A204.1 (cell line): ENCODE data around the gene ACTR1A.
A peak's percentile ranks its signal among the peaks of the same experiment; 100 is the strongest.
"Not testable (repeated sequence)": the region's sequence is repeated elsewhere in the genome, so short reads cannot be mapped to it uniquely, and the experiment has no call there.

Source experiments
- FAIRE-seq: peaks from 2 replicates; lab custom pipeline; 2012; peaks lifted over from hg19 to GRCh38; lab: Jason Lieb, UNC

ACTR1A gene

GRCh38 chr10:102514487-102515311 is 12.2 kb upstream of the ACTR1A start:
- no peak for FAIRE-seq

GRCh38 chr10:102511583-102512274 is 9.2 kb upstream of the ACTR1A start:
- FAIRE-seq: no peak

DNA sequence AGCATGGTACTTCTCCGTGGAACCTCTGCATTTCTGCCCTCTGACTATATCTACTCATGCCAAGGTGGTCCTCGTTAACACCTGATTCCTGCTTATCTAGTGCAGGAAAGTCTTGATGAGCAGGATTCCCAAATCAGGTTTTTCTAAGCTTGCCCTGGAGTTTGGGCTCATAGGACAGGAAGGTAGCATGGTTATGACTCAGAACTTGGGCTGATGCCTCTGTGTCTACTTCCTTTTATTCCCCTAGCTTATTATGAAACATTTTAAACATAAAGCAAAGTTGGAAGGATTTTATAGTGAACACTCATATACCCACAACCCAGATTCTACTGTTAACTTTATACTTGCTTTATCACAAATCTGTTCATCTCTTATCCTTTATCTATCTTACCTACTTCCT is 6.9 kb upstream of the ACTR1A start:
- no peak for FAIRE-seq

GRCh38 chr10:102508506-102508905 is 6.0 kb upstream of the ACTR1A start:
- no peak for FAIRE-seq

GRCh38 chr10:102507521-102507920 is 5.0 kb upstream of the ACTR1A start:
- FAIRE-seq: no peak

- no peak for FAIRE-seq
Measured at GRCh38 chr10:102505462-102506115, 3.1 kb upstream of the ACTR1A start.

- FAIRE-seq: no peak
Measured at GRCh38 chr10:102504976-102505300, 2.4 kb upstream of the ACTR1A start.

DNA sequence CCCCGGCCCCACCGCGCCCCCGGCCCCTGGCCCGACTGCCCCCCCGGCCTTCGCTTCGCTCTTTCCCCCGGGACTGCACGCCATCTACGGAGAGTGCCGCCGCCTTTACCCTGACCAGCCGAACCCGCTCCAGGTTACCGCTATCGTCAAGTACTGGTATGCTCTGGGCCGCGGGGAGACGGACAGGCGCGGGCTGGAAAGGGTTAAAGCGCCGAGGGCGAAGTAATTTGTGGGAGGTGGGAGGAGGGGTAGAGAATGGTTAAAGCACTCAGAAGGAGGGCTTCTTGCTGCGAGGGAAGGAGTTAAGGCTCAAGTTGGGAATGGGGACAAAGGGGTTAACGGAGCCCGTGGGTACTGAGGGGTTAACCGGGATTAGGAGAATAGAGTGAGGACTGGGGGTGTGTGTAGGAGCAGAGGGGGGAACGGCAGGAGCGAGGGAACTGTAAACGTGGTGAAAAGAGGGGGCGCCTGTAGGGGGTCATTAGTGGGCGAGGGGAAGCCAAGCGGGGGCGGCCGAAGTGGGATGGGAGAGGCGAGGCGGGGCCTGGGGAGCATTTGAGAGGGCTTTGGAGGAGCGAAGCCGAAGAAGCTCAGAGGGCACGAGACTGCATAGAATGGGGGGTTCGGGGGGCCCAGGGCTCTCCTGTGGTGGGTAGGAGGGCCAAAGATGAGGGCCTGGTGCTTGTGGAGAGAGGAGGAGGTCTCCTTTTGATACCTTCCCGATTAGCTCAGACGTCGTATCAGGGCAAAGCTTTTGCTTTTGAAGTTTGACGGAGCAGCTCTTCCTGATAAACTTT is 1.9 kb upstream of the ACTR1A start:
- no peak for FAIRE-seq

- FAIRE-seq: peak; percentile 76
Measured at GRCh38 chr10:102503264-102504178, 1.0 kb upstream of the ACTR1A start, which contains the start of gene SUFU. TSS of gene SUFU (plus strand) at chr10:102503972. CDS start at chr10:102504153, 181 bp downstream.

DNA sequence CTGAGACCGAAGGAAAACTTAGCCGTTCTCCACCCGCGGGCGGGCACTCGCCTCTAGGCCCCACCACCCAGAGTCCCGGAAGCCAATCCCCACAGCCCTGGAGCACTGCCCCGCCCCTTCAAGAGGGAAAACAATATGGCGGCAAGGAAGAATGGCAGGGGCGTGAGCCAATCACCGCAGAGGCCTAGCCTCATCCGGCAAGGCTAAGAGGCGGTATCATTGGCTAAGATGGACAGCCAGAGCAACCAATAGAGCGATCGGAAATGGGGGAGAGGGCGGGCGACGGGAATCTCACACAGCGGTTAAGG is 529 bp downstream of the ACTR1A start:
- peak; percentile 98 for FAIRE-seq

- FAIRE-seq: no peak
Measured at GRCh38 chr10:102501201-102502028, 1.1 kb downstream of the ACTR1A start.

DNA sequence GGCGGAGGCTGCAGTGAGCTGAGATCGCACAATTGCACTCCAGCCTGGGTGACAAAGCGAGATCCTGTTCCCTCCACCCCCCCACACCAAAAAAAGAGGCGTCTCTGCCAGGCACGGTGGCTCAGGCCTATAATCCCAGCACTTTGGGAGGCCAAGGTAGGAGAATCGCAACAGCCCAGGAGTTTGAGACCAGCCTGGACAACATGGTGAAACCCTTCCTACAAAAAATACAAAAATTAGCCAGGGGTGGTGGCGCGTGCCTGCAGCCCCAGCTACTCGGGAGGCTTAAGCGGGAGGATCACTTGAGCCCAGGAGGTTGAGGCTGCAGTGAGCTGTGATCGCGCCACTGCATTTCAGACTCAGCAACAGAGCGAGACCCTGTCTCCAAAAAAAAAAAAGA is 1.8 kb downstream of the ACTR1A start:
- FAIRE-seq: not testable (repeated sequence)

- no peak for FAIRE-seq
Measured at GRCh38 chr10:102499356-102499755, 3.2 kb downstream of the ACTR1A start.

DNA sequence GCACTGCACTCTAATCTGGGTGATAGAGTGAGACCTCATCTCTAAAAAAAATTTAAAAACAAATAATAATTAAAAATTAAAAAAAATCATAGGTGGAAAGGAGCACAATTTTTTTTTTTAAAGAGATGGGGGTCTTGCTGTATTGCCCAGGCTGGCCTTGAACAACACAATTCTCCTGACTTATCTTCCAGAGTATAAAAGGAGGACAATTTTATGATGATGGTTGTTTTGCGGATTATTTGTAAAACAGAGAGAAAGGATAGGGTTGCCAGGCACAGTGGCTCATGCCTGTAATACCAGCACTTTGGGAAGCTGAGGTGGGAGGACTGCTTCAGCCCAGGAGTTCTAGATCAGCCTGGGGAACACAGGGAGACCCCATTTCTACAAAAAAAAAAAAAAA is 5.0 kb downstream of the ACTR1A start:
- FAIRE-seq: no peak

DNA sequence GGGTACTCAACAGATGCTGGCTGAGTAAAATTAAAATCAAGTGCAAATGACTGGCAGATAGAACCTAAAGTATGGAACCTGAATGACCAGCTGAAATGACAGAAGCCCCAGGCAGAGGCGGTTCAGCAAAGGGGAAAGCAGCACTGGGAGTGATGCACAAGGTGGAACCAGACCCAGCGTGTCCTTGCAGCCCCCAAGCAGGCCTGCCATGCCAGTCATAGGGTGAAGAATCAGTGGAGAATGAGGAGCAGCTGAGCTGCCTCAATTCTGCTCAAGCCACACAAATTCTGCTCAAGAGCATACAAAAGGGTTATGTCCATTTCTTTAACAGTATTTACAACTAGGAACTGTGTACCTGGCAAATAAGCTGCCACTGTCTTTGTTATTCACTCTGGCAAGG is 8.7 kb downstream of the ACTR1A start:
- FAIRE-seq: no peak

- no peak for FAIRE-seq
Measured at GRCh38 chr10:102492983-102493382, 9.5 kb downstream of the ACTR1A start.

- FAIRE-seq: no peak
Measured at GRCh38 chr10:102492344-102492939, 10.1 kb downstream of the ACTR1A start.

GRCh38 chr10:102491136-102491535 is 11.4 kb downstream of the ACTR1A start:
- FAIRE-seq: no peak

GRCh38 chr10:102485093-102485784 is 17.3 kb downstream of the ACTR1A start:
- FAIRE-seq: no peak

- FAIRE-seq: no peak
Measured at GRCh38 chr10:102484021-102484420, 18.5 kb downstream of the ACTR1A start.
